Ascending aorta (tissue), 2 donors: ENCODE measurements around the gene FAM151A. TPM values are rescaled to one million over a fixed set of nuclear protein-coding genes. Genes with fewer than 3 reads are reported as not detected.

Source experiments
- DNase-seq, 2 donors: peaks; one replicate each; pipeline ENCODE4 v3.0.0-alpha.2; 2019; ENCODE audit warnings: low spot score in 2 of 2
- H3K27ac ChIP-seq, 2 donors: fragments of 200-600 bp; sonication (generic); one replicate each; pipeline ENCODE4 v1.5.1; 2016 to 2017; ENCODE audit warnings: mild to moderate bottlenecking in 1 of 2
- H3K27me3 ChIP-seq: fragments of 200-600 bp; sonication (generic); one replicate; pipeline ENCODE4 v1.5.1; 2017
- H3K36me3 ChIP-seq, 2 donors: fragments of 200-600 bp; sonication (generic); one replicate each; pipeline ENCODE4 v1.5.1; 2016
- H3K4me1 ChIP-seq, 2 donors: fragments of 200-600 bp; sonication (generic); one replicate each; pipeline ENCODE4 v1.5.1; 2016 to 2017; ENCODE audit warnings: mild to moderate bottlenecking in 1 of 2
- H3K4me3 ChIP-seq, 2 donors: fragments of 200-600 bp; sonication (generic); one replicate each; pipeline ENCODE4 v1.5.1; 2016 to 2017; ENCODE audit warnings: mild to moderate bottlenecking in 1 of 2
- H3K9me3 ChIP-seq, 2 donors: fragments of 200-600 bp; sonication (generic); one replicate each; pipeline ENCODE4 v1.5.1; 2016
- intact Hi-C: fragments of 100-400 bp; cut with DNase I; formaldehyde crosslinking; loops from one replicate; pipeline ENCODE4 v1.15.1; 2023
- total RNA-seq: library from RNA; depleted of rRNA; stranded (reverse); fragments of >200 nt; gene quantifications from one replicate; pipeline ENCODE4 v1.1.0, GENCODE V29; 2016
- TF ChIP-seq, protein P1 (sequence below), 3 experiments: fragments of 200-600 bp in 2 of 3; fragments of 450-650 bp in 1 of 3; sonication (generic) in 2 of 3; IDR thresholded peaks; one replicate each; pipeline ENCODE4 v1.5.1; 2016 to 2019; ENCODE audit warnings: antibody characterized with exemption in 3 of 3, mild to moderate bottlenecking in 1 of 3, moderate library complexity in 1 of 3

FAM151A gene
- total RNA-seq, 1 donor from 2014 or later: not detected

DNA sequence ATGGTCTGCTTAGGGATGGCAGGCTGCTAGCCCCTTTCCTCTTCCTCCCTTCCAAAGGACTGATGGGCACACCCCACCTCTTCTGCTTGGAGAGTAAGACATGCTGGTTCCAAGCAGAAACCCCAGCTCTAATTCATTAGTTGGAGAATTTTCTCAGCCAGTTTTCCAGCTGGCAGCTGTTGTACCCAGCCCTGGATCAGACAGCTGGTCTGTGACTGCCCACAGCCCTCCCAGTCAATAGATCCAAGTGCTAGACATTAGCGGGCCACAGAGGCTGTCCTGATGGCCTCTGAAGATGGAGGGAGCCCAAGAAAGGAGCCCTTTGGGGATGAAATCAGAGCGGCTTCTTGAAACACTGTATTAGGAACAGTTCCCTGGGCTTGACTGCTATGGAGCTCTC is 39.5 kb downstream of the FAM151A start:
- Histone ChIP-seq H3K27ac (no peak overlapping the region), H3K4me3 (no peak overlapping the region), H3K9me3 (no peaks in the 10 kb centered on the region), H3K27me3 (no peaks in the 10 kb centered on the region), H3K4me1 (peaks cover 0 to 31% of the 10 kb centered on the region in 2 donors), H3K36me3 (no peaks in the 10 kb centered on the region)
- no peak for DNase-seq
- TF ChIP-seq, protein P1, sequence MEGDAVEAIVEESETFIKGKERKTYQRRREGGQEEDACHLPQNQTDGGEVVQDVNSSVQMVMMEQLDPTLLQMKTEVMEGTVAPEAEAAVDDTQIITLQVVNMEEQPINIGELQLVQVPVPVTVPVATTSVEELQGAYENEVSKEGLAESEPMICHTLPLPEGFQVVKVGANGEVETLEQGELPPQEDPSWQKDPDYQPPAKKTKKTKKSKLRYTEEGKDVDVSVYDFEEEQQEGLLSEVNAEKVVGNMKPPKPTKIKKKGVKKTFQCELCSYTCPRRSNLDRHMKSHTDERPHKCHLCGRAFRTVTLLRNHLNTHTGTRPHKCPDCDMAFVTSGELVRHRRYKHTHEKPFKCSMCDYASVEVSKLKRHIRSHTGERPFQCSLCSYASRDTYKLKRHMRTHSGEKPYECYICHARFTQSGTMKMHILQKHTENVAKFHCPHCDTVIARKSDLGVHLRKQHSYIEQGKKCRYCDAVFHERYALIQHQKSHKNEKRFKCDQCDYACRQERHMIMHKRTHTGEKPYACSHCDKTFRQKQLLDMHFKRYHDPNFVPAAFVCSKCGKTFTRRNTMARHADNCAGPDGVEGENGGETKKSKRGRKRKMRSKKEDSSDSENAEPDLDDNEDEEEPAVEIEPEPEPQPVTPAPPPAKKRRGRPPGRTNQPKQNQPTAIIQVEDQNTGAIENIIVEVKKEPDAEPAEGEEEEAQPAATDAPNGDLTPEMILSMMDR (IDR thresholded peaks at IDR 0.05): no peak
- intact Hi-C loops: loop anchor here (5.0 to 10.0 kb wide), 3 partner anchors 97 to 532 kb away; partner anchors contain the start of genes PARS2, TCEANC2 and TMEM59

DNA sequence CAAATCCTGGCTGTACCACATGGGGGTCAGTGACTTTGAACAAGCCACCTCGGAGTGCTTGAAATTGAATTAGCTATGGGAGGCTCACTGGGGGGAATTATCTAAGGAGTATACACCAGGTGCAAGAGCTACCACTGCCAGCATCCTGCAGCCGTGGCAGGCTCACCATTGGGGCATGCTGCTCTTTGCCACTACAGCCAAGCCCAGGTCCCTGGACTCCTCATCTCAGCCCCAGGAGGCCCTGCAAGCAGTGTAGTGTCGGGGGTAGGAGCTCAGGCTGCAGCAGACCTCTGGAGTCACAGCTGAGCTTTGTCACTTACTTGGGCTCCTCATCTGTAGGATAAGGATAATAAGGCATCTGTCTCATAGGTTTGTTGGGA is 40.0 kb downstream of the FAM151A start:
- TF ChIP-seq, protein P1 (IDR thresholded peaks at IDR 0.05): no peak
- intact Hi-C loops: loop anchor here (5.0 to 10.0 kb wide), 3 partner anchors 96 to 531 kb away; partner anchors contain the start of genes PARS2, TCEANC2 and TMEM59

DNA sequence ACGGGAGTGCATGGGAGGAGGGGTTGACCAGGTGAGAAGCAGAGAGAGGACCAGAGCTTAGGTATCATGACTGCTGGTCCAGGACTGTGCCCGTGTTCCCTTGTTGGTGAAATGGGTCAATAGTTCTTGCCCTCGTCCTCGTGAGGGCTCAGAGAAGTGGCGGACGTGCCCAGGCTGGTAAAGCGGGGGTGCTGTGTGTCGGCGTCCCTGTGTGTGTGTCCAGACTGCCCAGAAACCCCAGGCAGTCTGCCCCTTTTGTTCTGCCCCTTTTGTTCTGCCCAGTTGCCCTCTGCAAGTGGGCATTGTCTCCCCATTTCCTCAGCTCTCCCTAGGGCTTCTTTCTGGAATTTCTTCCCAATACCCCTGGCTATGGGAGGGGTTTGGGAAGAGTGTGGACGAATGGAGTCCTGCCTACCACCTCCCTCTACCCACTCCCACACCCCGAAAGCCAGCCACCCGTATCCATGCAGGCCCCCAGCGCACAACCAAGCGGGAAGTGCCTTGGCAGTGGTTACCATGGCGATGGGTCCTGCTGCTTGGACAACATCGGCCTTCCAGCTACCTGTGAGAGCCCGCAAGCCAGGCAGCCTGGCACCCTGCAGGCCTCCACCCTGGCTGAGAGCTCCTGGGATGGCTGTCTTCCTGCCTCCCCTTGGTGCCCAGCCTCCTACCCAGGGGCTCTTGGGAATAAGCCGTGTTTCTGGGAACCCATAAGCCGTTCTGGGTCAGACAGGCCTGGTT is 40.6 kb downstream of the FAM151A start:
- TF ChIP-seq, protein P1 (IDR thresholded peaks at IDR 0.05): no peak
- no peaks in the 10 kb centered on the region for H3K9me3 ChIP-seq
- DNase-seq: no peak

More for the DNA sequence above, 40.0 kb downstream of the FAM151A start:
- Histone ChIP-seq H3K4me1 (peaks cover 0 to 32% of the 10 kb centered on the region in 2 donors), H3K9me3 (no peaks in the 10 kb centered on the region), H3K27ac (peak overlapping the region; percentile 93 to 96), H3K36me3 (no peaks in the 10 kb centered on the region), H3K27me3 (no peaks in the 10 kb centered on the region), H3K4me3 (no peak overlapping the region)
- no peak for DNase-seq

DNA sequence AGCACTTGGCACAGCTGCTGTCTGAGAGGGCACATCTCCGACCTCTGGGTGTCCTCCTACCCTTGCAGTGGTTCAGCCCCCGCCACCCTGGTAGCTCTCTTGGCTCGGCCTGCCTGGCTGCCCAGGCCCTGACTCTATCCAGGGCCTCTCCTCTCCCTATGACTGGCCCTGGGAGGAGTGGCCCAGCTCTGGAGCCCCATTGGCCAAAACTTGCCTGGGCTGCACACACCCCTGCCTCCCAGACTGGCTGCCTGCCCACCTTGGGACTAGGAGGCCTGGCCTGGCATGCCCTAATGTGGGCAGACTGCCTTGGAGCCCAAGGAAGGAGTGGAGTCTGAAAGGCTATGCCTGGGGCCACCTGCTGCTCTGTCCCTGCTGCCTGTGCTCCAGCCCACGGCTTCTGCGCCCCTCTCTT is 41.7 kb downstream of the FAM151A start:
- intact Hi-C loops: loop anchor here (1.0 to 10.0 kb wide), 5 partner anchors 33 to 529 kb away; partner anchors contain the start of genes ACOT11, PARS2, SSBP3 and TCEANC2
- peak overlapping the region; percentile 93 to 96 for H3K27ac ChIP-seq
- peaks cover 0 to 37% of the 10 kb centered on the region in 2 donors for H3K4me1 ChIP-seq

More for the DNA sequence above, 40.6 kb downstream of the FAM151A start:
- intact Hi-C loops: loop anchor here (5.0 to 10.0 kb wide), 3 partner anchors 95 to 530 kb away; partner anchors contain the start of genes PARS2, TCEANC2 and TMEM59
- no peaks in the 10 kb centered on the region for H3K36me3 ChIP-seq
- H3K27me3 ChIP-seq: no peaks in the 10 kb centered on the region
- no peak overlapping the region for H3K4me3 ChIP-seq
- H3K27ac ChIP-seq: peak overlapping the region; percentile 93 to 96
- peaks cover 0 to 35% of the 10 kb centered on the region in 2 donors for H3K4me1 ChIP-seq

DNA sequence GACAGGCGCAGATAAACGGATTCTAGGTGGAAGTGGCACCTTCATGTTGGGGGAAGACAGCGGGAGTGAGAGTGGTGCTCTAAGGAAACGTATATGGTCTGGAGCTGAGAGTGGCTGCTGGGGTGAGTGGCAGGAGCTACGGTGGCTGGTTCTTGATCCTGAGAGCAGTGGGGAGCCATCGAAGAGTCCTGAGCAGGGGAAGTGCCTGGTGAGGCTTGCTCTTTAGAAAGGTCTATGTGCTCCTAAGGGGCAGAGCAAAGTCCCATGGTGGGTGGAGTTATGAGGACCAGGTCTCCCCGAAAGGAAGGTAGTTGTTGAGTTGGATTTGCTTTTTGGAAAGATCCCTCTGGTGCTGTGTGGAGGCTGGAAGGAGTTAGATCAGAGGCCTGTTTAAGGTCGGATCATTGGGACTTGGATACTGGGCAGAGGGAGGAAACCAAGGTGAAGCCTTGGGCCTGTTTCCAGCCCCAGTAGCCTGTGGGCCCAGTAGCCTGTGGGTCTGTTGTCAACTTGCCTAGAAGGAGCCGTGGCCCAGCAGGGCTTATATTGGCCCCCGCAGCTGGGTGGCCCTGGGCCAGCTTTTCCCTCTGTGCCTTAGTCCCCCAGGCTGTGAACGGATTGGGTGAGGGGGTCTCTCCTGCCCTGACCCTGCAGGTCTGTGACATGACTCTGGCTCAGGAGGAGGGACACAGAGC is 42.3 kb downstream of the FAM151A start:
- intact Hi-C loops: loop anchor here (1.0 to 10.0 kb wide), 5 partner anchors 33 to 529 kb away; partner anchors contain the start of genes ACOT11, PARS2, SSBP3 and TCEANC2
- H3K36me3 ChIP-seq: no peaks in the 10 kb centered on the region
- H3K9me3 ChIP-seq: no peaks in the 10 kb centered on the region
- TF ChIP-seq, protein P1 (IDR thresholded peaks at IDR 0.05): no peak
- H3K4me1 ChIP-seq: peaks cover 0 to 37% of the 10 kb centered on the region in 2 donors
- no peak overlapping the region for H3K4me3 ChIP-seq
- no peak for DNase-seq
- peak overlapping the region; percentile 93 to 96 for H3K27ac ChIP-seq
- no peaks in the 10 kb centered on the region for H3K27me3 ChIP-seq

More for the DNA sequence above, 41.7 kb downstream of the FAM151A start:
- Histone ChIP-seq H3K36me3 (no peaks in the 10 kb centered on the region), H3K27me3 (no peaks in the 10 kb centered on the region), H3K4me3 (no peak overlapping the region), H3K9me3 (no peaks in the 10 kb centered on the region)
- TF ChIP-seq, protein P1 (IDR thresholded peaks at IDR 0.05): peak in 2 of 3 experiments; percentile 6 to 35
- peak; percentile 90 to 98 for DNase-seq
